GM12801 (cell line): ENCODE results near the gene RNASE12.

Source experiments
- CTCF ChIP-seq: IDR thresholded peaks from one replicate; pipeline ENCODE4 v1.5.1; 2011; ENCODE audit warnings: control low read depth; ENCODE audit not compliant: insufficient read length; ENCODE audit errors: extremely low read depth

Gene RNASE12

GRCh38 chr14:20591235-20591634 is at the start of gene RNASE12:
RNASE12 (minus strand) TSS chr14:20591376; CDS start chr14:20590723, 653 bp downstream.
- TF ChIP-seq CTCF, result no peak

GRCh38 chr14:20632831-20633691 is 41.9 kb upstream of the RNASE12 start:
- no peak for TF ChIP-seq CTCF

- no peak for TF ChIP-seq CTCF
These were observed 41.3 kb upstream of the RNASE12 start for GRCh38 chr14:20632448-20632830.

- TF ChIP-seq CTCF, result no peak
These were observed 40.8 kb upstream of the RNASE12 start for GRCh38 chr14:20631880-20632389.

- TF ChIP-seq CTCF, result no peak
These were observed 40.1 kb upstream of the RNASE12 start for GRCh38 chr14:20631023-20631879.

GRCh38 chr14:20630340-20631022 is 39.3 kb upstream of the RNASE12 start:
- TF ChIP-seq CTCF, result no peak
